Neutrophil (primary cell): Measurements from ENCODE around the gene ZDHHC14.
"Not testable (repeated sequence)": the region's sequence is repeated elsewhere in the genome, so short reads cannot be mapped to it uniquely, and the experiment has no call there.

Experiments used
- H3K27ac ChIP-seq: fragments of 200-600 bp; sonication (generic); 2 replicates; pipeline ENCODE4 v1.5.1; 2016; ENCODE audit warnings: mild to moderate bottlenecking, moderate library complexity
- H3K27me3 ChIP-seq: fragments of 200-600 bp; sonication (generic); 2 replicates; pipeline ENCODE4 v1.6.0; 2016; ENCODE audit warnings: mild to moderate bottlenecking
- H3K36me3 ChIP-seq: fragments of 200-600 bp; sonication (generic); 2 replicates; pipeline ENCODE4 v1.5.1; 2017
- H3K4me1 ChIP-seq, 2 experiments: fragments of 200-600 bp in 1 of 2; sonication (generic) in 1 of 2; 1 replicate in 1 of 2; 2 replicates in 1 of 2; pipeline versions ENCODE4 v1.5.1 to v1.6.1; 2013 to 2016; ENCODE audit warnings: low read depth in 1 of 2, low read length in 1 of 2, mild to moderate bottlenecking in 1 of 2, moderate library complexity in 1 of 2; ENCODE audit not compliant: control insufficient read depth in 1 of 2, insufficient read depth in 1 of 2
- H3K4me3 ChIP-seq, 2 experiments: fragments of 200-600 bp in 1 of 2; sonication (generic) in 1 of 2; 1 replicate in 1 of 2; 2 replicates in 1 of 2; pipeline ENCODE4 v1.5.1; 2013 to 2016; ENCODE audit warnings: low read depth in 1 of 2, low read length in 1 of 2, mild to moderate bottlenecking in 1 of 2, moderate library complexity in 1 of 2
- H3K9me3 ChIP-seq: fragments of 200-600 bp; sonication (generic); 2 replicates; pipeline ENCODE4 v1.5.1; 2016
- TF ChIP-seq, protein P1 (sequence below): fragments of 200-600 bp; sonication (generic); IDR thresholded peaks from 2 replicates; pipeline ENCODE4 v1.5.1; 2016; ENCODE audit warnings: antibody characterized with exemption

ZDHHC14 gene

DNA sequence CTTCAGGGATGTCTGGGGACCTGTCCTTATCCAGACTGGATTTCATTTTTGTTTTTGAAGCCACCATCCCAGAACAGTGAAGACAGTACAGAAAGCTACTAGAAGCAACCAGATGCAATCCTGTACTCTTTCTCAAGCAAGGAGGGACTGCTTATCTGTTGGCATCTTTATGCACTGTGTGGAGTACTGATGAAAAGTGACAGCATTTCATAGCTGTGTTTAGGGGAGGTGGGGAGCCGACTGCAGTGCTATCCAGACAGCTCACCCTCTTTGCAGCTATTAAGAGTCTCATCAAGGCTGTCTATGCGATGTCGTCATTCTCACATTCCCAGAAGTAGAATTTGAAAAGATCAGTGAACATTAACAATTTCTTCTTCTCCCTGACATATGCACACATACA lies 5.5 kb downstream of the ZDHHC14 start:
- Histone ChIP-seq H3K4me1 (peaks cover 8% of the 10 kb centered on the region in 2 experiments), H3K36me3 (no peaks in the 10 kb centered on the region), H3K4me3 (no peak overlapping the region), H3K27ac (no peak overlapping the region), H3K9me3 (no peaks in the 10 kb centered on the region), H3K27me3 (peaks cover 21% of the 10 kb centered on the region)
- TF ChIP-seq, protein P1, sequence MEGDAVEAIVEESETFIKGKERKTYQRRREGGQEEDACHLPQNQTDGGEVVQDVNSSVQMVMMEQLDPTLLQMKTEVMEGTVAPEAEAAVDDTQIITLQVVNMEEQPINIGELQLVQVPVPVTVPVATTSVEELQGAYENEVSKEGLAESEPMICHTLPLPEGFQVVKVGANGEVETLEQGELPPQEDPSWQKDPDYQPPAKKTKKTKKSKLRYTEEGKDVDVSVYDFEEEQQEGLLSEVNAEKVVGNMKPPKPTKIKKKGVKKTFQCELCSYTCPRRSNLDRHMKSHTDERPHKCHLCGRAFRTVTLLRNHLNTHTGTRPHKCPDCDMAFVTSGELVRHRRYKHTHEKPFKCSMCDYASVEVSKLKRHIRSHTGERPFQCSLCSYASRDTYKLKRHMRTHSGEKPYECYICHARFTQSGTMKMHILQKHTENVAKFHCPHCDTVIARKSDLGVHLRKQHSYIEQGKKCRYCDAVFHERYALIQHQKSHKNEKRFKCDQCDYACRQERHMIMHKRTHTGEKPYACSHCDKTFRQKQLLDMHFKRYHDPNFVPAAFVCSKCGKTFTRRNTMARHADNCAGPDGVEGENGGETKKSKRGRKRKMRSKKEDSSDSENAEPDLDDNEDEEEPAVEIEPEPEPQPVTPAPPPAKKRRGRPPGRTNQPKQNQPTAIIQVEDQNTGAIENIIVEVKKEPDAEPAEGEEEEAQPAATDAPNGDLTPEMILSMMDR: no peak

DNA sequence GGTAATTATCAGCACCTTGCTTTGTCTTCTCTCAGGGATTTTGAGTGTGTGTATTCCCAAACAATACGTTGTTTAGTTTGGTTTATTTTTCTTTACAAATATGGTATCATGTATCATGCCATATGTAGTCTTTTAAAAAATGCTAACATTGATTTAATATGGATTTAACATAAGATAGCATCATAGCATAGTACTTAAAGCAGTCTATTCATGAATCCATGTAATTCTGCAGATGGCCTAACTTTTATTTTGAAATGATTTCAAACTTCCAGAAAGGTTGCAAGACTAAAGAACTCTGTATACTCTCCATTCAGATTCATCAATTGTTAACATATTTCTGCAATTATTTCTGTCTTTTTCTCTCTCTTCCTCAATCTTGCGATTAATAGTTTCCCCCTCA lies 7.9 kb downstream of the ZDHHC14 start:
- H3K36me3 ChIP-seq: no peaks in the 10 kb centered on the region
- H3K27me3 ChIP-seq: no peaks in the 10 kb centered on the region
- H3K4me3 ChIP-seq: no peak overlapping the region
- no peak overlapping the region for H3K27ac ChIP-seq
- TF ChIP-seq, protein P1: no peak
- H3K4me1 ChIP-seq: peaks cover 3 to 4% of the 10 kb centered on the region in 2 experiments
- H3K9me3 ChIP-seq: no peaks in the 10 kb centered on the region

DNA sequence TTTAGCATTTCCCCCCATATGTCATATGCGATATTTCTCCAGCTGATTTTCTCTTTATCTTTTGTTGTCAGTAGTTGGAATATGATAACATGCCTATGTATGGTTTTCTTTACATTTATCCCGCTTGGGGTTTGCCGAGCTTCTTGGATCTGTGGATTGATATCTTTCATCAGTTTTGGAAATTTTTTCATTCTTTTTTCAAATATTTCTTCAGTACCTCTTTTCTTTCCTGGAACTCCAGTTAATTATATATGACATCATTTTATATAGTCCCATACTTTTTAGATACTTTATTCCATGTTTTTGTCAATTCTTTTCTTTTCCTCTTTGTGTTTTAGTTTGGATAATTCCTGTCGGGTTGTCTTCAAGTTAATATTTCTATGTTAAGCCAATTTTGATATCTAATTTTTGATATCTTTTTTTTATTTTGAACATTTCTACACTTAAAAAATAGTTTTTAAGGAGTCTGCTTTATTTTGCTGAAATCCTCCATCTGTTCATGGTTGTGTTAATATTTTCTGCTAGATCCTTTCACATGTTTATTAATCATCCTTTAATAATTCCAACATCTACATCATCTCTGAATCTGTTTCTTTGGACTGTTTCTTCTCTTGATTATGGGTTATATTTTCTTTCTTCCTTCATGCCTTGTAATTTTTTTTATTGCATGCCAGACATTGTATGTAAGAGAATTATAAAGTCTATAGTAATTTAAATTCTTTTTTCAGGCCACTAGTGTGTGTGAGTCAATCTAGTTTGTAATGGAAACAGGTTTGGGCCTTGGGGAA lies 9.5 kb downstream of the ZDHHC14 start:
- TF ChIP-seq, protein P1: no peak
- Histone ChIP-seq H3K27me3 (no peaks in the 10 kb centered on the region), H3K4me3 (no peak overlapping the region)

DNA sequence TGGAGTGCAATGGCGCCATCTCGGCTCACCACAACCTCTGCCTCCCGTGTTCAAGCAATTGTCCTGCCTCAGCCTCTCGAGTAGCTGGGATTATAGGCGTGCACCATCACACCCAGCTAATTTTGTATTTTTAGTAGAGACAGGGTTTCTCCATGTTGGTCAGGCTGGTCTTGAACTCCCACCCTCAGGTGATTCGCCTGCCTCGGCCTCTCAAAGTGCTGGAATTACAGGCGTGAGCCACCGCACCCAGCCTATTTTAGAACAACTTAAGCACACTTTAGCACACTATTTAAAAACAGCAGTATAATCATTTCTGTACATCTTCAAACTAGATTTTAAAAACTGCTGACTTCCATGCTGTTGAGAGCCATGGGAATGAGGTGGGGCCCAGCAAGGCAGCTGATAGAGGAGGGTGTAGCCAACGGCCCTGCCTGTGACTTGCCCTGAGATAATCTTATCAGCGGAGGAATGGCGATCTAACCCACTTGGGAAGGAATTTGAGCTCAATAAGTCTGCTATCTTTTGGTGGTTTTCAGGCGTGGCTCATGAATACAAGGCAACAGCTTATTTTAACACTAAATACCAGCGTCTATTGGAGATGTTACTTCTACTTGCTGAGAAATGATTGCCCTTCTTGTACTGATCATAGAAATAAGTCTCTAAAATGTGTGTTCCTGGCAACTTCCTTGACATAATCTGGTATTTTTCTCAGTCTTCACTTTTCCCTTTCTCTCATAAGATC lies 12.1 kb downstream of the ZDHHC14 start:
- Histone ChIP-seq H3K36me3 (no peaks in the 10 kb centered on the region), H3K9me3 (no peaks in the 10 kb centered on the region), H3K27me3 (no peaks in the 10 kb centered on the region), H3K4me3 (no peak overlapping the region), H3K27ac (no peak overlapping the region), H3K4me1 (peaks cover 6 to 7% of the 10 kb centered on the region in 2 experiments)
- TF ChIP-seq, protein P1: no peak

More for the DNA sequence above, 9.5 kb downstream of the ZDHHC14 start:
- Histone ChIP-seq H3K4me1 (peaks cover 6 to 7% of the 10 kb centered on the region in 2 experiments), H3K36me3 (no peaks in the 10 kb centered on the region), H3K27ac (no peak overlapping the region), H3K9me3 (no peaks in the 10 kb centered on the region)

DNA sequence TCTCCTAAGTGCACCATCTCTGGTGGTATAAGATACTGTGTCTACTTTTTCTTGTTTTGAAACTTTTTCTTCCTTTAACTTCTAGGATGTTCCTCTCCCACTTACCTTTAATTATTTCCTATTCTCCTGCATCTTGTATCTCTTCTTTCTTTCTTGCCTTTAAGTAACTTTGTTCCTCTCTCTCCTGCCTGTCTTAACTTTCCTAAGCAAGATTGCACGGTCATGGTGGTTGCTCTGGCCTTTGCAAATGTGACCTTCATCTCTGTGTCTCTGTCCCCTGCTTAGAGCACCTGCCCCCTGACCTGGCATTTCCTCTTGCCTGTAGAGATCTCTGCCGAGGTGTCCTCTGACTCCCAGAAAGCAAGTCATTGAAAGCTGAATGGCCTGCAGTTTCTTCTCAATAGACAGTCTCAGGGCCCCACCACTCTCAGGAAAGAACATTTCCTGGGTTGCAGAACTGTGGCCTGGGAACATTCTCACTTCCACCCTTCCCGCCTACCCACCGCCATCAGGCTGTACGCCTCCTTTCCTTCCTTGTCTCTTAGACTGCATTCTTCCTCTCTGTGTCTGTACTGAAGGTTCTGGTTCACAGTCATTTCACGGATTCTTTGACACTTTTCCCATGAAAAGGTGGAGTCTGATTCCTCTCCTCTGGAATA lies 12.8 kb downstream of the ZDHHC14 start:
- TF ChIP-seq, protein P1: no peak
- no peak overlapping the region for H3K27ac ChIP-seq
- H3K36me3 ChIP-seq: no peaks in the 10 kb centered on the region
- no peaks in the 10 kb centered on the region for H3K27me3 ChIP-seq
- H3K4me3 ChIP-seq: no peak overlapping the region
- H3K4me1 ChIP-seq: peaks cover 6 to 7% of the 10 kb centered on the region in 2 experiments
- H3K9me3 ChIP-seq: no peaks in the 10 kb centered on the region

DNA sequence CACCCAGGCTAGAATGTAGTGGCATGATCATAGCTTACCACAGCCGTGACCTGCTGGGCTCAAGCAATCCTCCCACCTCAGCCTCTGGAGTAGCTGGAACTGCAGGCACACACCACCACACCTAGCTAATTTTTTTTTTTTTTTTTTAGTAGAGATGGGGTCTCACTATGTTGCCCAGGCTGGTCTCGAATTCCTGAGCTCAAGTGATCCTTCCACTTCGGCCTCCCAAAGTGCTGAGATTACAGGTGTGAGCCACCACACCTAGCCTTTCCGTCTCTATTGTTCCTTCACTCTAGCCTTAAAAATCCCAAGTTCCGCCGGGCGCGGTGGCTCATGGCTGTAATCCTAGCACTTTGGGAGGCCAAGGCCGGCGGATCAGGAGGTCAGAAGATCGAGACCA lies 14.2 kb downstream of the ZDHHC14 start:
- H3K27me3 ChIP-seq, H3K4me1 ChIP-seq, H3K27ac ChIP-seq, H3K36me3 ChIP-seq, H3K4me3 ChIP-seq, H3K9me3 ChIP-seq: not testable (repeated sequence)
